GM18505 (cell line): ENCODE data around the gene RPRD1B.

Experiments
- ATAC-seq: cut with Tn5 transposase; IDR thresholded peaks from one replicate; pipeline ENCODE4 v1.9.1; 2021; ENCODE audit not compliant: unreplicated experiment
- POLR2A ChIP-seq: IDR thresholded peaks from 4 replicates; pipeline ENCODE4 v1.6.1; 2011; ENCODE audit warnings: borderline replicate concordance; ENCODE audit not compliant: insufficient read depth, insufficient read length; ENCODE audit errors: extremely low read depth

The RPRD1B gene

GRCh38 chr20:38063911-38064530, 30.5 kb downstream of the RPRD1B start:
- no peak for ATAC-seq
- TF ChIP-seq POLR2A = no peak

- ATAC-seq = no peak
- no peak for TF ChIP-seq POLR2A
These were observed 32.3 kb downstream of the RPRD1B start for GRCh38 chr20:38065764-38066375.

GRCh38 chr20:38066969-38067716, 33.6 kb downstream of the RPRD1B start:
- no peak for TF ChIP-seq POLR2A
- ATAC-seq = no peak

GRCh38 chr20:38067717-38068365, 34.3 kb downstream of the RPRD1B start:
- TF ChIP-seq POLR2A = no peak
- ATAC-seq = no peak

- TF ChIP-seq POLR2A = no peak
- no peak for ATAC-seq
These were observed 39.4 kb downstream of the RPRD1B start for GRCh38 chr20:38072898-38073297.

GRCh38 chr20:38073307-38074071, 39.9 kb downstream of the RPRD1B start:
- ATAC-seq = no peak
- TF ChIP-seq POLR2A = no peak

GRCh38 chr20:38075161-38075998, 41.8 kb downstream of the RPRD1B start:
- no peak for TF ChIP-seq POLR2A
- ATAC-seq = no peak

- no peak for ATAC-seq
- no peak for TF ChIP-seq POLR2A
These were observed 43.0 kb downstream of the RPRD1B start for GRCh38 chr20:38076548-38076947.

- no peak for ATAC-seq
- no peak for TF ChIP-seq POLR2A
These were observed 44.5 kb downstream of the RPRD1B start for GRCh38 chr20:38078084-38078483.

GRCh38 chr20:38079353-38079752, 45.8 kb downstream of the RPRD1B start:
- no peak for TF ChIP-seq POLR2A
- no peak for ATAC-seq

- TF ChIP-seq POLR2A = no peak
- ATAC-seq = no peak
These were observed 48.0 kb downstream of the RPRD1B start for GRCh38 chr20:38081575-38081974.

- ATAC-seq = no peak
- TF ChIP-seq POLR2A = no peak
These were observed 49.3 kb downstream of the RPRD1B start for GRCh38 chr20:38082894-38083293.
